HepG2 (cell line): ENCODE data around the gene GRB2. TPM values are rescaled to one million over a fixed set of nuclear protein-coding genes. Genes with fewer than 3 reads are reported as not detected.
A peak's percentile ranks its signal among the peaks of the same experiment; 100 is the strongest.

Experiments
- CEBPB ChIP-seq: IDR thresholded peaks from 2 replicates; pipeline ENCODE4 v1.6.1; 2011; ENCODE audit warnings: low read depth, low read length, improper control_type of control experiment, borderline replicate concordance
- CREB3 ChIP-seq: sonication (generic); formaldehyde crosslinking; IDR thresholded peaks from 2 replicates; pipeline ENCODE4 v1.5.0; 2020; ENCODE audit warnings: missing genetic modification reagents
- ETV5 ChIP-seq: IDR thresholded peaks from 2 replicates; pipeline ENCODE4 v1.6.1; 2018; ENCODE audit warnings: missing biosample characterization, missing genetic modification reagents, inconsistent platforms, borderline replicate concordance
- HBP1 ChIP-seq: IDR thresholded peaks from 2 replicates; pipeline ENCODE4 v1.6.1; 2016; ENCODE audit warnings: low read depth, control low read depth
- HCFC1 ChIP-seq: fragments of 150-350 bp; IDR thresholded peaks from 2 replicates; pipeline ENCODE4 v1.6.1; 2014; ENCODE audit warnings: low read depth, low read length
- HDAC1 ChIP-seq: sonication (generic); formaldehyde crosslinking; IDR thresholded peaks from 2 replicates; pipeline ENCODE4 v1.5.1; 2020; ENCODE audit warnings: mild to moderate bottlenecking, missing genetic modification reagents
- SMAD3 ChIP-seq: sonication (generic); formaldehyde crosslinking; IDR thresholded peaks from 2 replicates; pipeline ENCODE4 v1.4.0; 2020; ENCODE audit warnings: missing genetic modification reagents
- SOX5 ChIP-seq: IDR thresholded peaks from 2 replicates; pipeline ENCODE4 v1.6.1; 2016; ENCODE audit warnings: borderline replicate concordance
- SRF ChIP-seq: IDR thresholded peaks from 2 replicates; pipeline ENCODE4 v1.6.1; 2011; ENCODE audit warnings: mild to moderate bottlenecking, low read depth, low read length, moderate library complexity
- TBX2 ChIP-seq: sonication (generic); formaldehyde crosslinking; IDR thresholded peaks from 2 replicates; pipeline ENCODE4 v1.5.0; 2020; ENCODE audit warnings: missing genetic modification reagents, mild to moderate bottlenecking, borderline replicate concordance
- ZBTB39 ChIP-seq: sonication (generic); formaldehyde crosslinking; IDR thresholded peaks from 2 replicates; pipeline ENCODE4 v1.5.0; 2020; ENCODE audit warnings: missing genetic modification reagents
- ZNF124 ChIP-seq: sonication (generic); formaldehyde crosslinking; IDR thresholded peaks from 2 replicates; pipeline ENCODE4 v1.4.0; 2020; ENCODE audit warnings: missing genetic modification reagents
- ZNF260 ChIP-seq: sonication (generic); formaldehyde crosslinking; IDR thresholded peaks from 2 replicates; pipeline ENCODE4 v1.4.0; 2020; ENCODE audit warnings: missing genetic modification reagents, low read depth, mild to moderate bottlenecking, borderline replicate concordance
- ZNF317 ChIP-seq: sonication (generic); formaldehyde crosslinking; IDR thresholded peaks from 2 replicates; pipeline ENCODE4 v1.5.0; 2020; ENCODE audit warnings: mild to moderate bottlenecking, missing genetic modification reagents
- ZNF34 ChIP-seq: sonication (generic); formaldehyde crosslinking; IDR thresholded peaks from 2 replicates; pipeline ENCODE4 v1.4.0; 2020; ENCODE audit warnings: mild to moderate bottlenecking, missing genetic modification reagents, borderline replicate concordance
- ZUFSP ChIP-seq: sonication (generic); formaldehyde crosslinking; IDR thresholded peaks from 2 replicates; pipeline ENCODE4 v1.9.0; 2021; ENCODE audit warnings: missing genetic modification reagents, mild to moderate bottlenecking, borderline replicate concordance
- polyA plus RNA-seq, 8 experiments: library from polyadenylated mRNA; depleted of rRNA in 3 of 8; stranded (reverse) in 7 of 8; unstranded in 1 of 8; fragments of >200 nt; fragmentation: Illumina TruSeq in 4 of 8; extraction: Trizol in 4 of 8; gene quantifications; 2 replicates each; pipeline versions ENCODE4 v1.2.1 to v1.2.3, GENCODE V29; 2011 to 2016; ENCODE audit warnings: low read depth in 4 of 8, missing spikeins in 1 of 8, mixed read lengths in 1 of 8; ENCODE audit not compliant: insufficient read depth in 1 of 8
- total RNA-seq, 5 experiments: library from RNA; depleted of rRNA; stranded (reverse); fragments of >200 nt; fragmentation: Illumina TruSeq; extraction: Trizol; gene quantifications; 2 replicates each; pipeline ENCODE4 v1.2.3, GENCODE V29; 2016; ENCODE audit warnings: low read depth in 1 of 5
- TF ChIP-seq, protein P1 (sequence below): sonication (generic); formaldehyde crosslinking; IDR thresholded peaks from 2 replicates; pipeline ENCODE4 v1.4.0; 2020; ENCODE audit warnings: missing genetic modification reagents

The GRB2 gene
- total and polyA plus RNA-seq, 2 of the 13 experiments (the other 11 are each of a cell fraction or from before 2014, with no cell fraction given) = 84.6 to 92.3 TPM

DNA sequence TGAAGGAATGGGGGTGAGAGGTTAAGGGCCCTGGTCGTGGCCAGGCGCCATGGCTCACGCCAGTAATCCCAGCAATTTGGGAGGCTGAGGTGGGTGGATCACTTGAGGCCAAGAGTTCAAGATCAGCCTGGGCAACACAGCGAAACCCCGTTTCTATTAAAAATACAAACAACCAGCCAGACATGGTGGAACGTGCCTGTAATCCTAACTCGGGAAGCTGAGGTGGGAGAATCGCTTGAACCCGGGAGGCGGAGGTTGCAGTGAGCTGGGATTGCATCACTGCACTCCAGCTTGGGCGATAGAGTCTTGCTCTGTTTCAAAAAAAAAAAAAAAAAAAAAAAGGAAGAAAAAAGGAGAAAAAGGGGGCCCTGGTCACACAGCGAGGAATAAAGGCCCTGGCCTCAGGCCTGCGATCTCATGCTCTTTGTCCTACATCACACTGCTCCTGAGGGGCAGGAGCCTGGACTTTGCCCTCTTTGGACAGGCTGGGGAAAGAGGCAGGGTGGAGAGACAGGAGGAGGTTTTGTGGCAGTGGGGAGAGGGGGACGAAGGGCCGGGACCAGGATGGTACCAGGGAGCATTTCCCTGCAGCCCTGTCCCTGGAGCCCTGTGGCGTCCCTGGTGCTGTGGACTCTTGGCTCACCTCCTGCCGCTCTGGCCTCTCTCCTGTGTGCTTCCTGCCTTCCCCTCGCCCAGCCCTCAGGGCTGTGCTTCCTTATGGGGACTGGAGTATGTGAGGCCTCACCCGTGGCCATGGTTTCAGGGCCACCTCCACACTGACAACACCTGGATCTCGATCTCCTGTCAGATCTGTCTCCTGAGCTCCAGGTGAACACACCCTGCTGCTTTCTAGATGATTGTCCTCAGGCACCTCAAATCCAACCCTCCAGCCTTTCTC, 96.5 kb downstream of the GRB2 start (continued):
- TF ChIP-seq HBP1 = peak; percentile 86; the same call in 1 of the 2 replicates
- no peak for TF ChIP-seq ZUFSP (CRISPR knock-in tag)
- TF ChIP-seq CREB3 (CRISPR knock-in tag) = 0 out of 2 replicates have a peak, but pooled peaks have one; percentile 14
- 0 out of 2 replicates have a peak, but pooled peaks have one; percentile 34 for TF ChIP-seq SMAD3 (CRISPR knock-in tag)
- TF ChIP-seq CEBPB = peak; percentile 27; the same call in 1 of the 2 replicates
- TF ChIP-seq HDAC1 (CRISPR knock-in tag) = peak; percentile 85
- peak; percentile 79 for TF ChIP-seq SOX5
- TF ChIP-seq SRF = 0 out of 2 replicates have a peak, but pooled peaks have one; percentile 1
- TF ChIP-seq ZNF34 = no peak
- peak; percentile 57; the same call in 1 of the 2 replicates for TF ChIP-seq ETV5 (CRISPR knock-in tag)
- TF ChIP-seq, protein P1, sequence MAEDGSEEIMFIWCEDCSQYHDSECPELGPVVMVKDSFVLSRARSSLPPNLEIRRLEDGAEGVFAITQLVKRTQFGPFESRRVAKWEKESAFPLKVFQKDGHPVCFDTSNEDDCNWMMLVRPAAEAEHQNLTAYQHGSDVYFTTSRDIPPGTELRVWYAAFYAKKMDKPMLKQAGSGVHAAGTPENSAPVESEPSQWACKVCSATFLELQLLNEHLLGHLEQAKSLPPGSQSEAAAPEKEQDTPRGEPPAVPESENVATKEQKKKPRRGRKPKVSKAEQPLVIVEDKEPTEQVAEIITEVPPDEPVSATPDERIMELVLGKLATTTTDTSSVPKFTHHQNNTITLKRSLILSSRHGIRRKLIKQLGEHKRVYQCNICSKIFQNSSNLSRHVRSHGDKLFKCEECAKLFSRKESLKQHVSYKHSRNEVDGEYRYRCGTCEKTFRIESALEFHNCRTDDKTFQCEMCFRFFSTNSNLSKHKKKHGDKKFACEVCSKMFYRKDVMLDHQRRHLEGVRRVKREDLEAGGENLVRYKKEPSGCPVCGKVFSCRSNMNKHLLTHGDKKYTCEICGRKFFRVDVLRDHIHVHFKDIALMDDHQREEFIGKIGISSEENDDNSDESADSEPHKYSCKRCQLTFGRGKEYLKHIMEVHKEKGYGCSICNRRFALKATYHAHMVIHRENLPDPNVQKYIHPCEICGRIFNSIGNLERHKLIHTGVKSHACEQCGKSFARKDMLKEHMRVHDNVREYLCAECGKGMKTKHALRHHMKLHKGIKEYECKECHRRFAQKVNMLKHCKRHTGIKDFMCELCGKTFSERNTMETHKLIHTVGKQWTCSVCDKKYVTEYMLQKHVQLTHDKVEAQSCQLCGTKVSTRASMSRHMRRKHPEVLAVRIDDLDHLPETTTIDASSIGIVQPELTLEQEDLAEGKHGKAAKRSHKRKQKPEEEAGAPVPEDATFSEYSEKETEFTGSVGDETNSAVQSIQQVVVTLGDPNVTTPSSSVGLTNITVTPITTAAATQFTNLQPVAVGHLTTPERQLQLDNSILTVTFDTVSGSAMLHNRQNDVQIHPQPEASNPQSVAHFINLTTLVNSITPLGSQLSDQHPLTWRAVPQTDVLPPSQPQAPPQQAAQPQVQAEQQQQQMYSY (CRISPR knock-in tag) = no peak
- peak; percentile 19; the same call in 1 of the 2 replicates for TF ChIP-seq ZNF124 (CRISPR knock-in tag)
- TF ChIP-seq TBX2 (CRISPR knock-in tag) = peak; percentile 83
- 0 out of 2 replicates have a peak, but pooled peaks have one; percentile 14 for TF ChIP-seq ZNF260 (CRISPR knock-in tag)
- 0 out of 2 replicates have a peak, but pooled peaks have one; percentile 12 for TF ChIP-seq ZBTB39
- TF ChIP-seq ZNF317 (CRISPR knock-in tag) = peak; percentile 60
- TF ChIP-seq HCFC1 = no peak
